Fibroblast of villous mesenchyme (primary cell): ENCODE measurements around the gene TSPAN2. TPM values are rescaled to one million over a fixed set of nuclear protein-coding genes. Genes with fewer than 3 reads are reported as not detected.

ENCODE experiments used
- DNase-seq: peaks from one replicate; pipeline ENCODE4 v3.0.0-alpha.2; 2010; ENCODE audit warnings: low read depth
- H3K4me3 ChIP-seq: 2 replicates; pipeline ENCODE4 v1.5.1; 2011; ENCODE audit warnings: low read depth, mild to moderate bottlenecking, low read length
- total RNA-seq: library from RNA; depleted of rRNA; stranded (reverse); fragments of >200 nt; gene quantifications from 2 replicates; pipeline ENCODE4 v1.2.3, GENCODE V29; 2012
- TF ChIP-seq, protein P1 (sequence below): IDR thresholded peaks from 2 replicates; pipeline ENCODE4 v1.5.1; 2012; ENCODE audit warnings: low read depth, mild to moderate bottlenecking, low read length; ENCODE audit not compliant: insufficient read depth

The TSPAN2 gene
- total RNA-seq, 1 donor = under 0.01 TPM

DNA sequence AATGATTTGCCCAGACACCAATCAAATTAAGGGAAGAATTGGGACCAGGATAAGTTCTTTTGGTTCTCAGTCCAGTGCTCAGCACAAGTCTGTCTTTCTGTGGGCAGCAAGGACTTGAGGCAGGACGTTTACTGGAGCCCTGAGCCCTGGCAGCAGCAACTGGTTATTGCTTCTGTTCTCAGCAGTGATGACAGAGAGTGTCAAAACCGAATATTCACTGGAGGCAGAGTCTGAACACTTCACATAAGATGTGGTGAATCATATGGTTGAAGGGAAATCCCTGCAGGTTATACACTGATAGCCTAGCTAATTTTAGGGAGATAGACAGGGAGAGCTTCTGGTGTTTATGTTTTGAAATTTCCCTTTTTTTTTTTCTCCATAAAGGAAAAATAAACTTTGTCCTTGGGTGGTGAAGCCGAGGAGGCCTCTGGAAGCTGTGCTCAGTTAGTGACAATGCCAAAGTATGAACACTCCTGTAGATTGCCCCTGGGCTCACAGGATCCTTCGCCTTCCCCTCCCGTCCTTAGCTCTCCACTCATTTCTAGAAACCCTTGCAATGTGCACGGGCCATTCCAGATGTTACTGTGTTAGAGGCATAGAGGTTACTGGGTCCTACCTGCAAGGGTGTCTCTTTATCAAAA is 26.3 kb upstream of the TSPAN2 start:
- TF ChIP-seq, protein P1, sequence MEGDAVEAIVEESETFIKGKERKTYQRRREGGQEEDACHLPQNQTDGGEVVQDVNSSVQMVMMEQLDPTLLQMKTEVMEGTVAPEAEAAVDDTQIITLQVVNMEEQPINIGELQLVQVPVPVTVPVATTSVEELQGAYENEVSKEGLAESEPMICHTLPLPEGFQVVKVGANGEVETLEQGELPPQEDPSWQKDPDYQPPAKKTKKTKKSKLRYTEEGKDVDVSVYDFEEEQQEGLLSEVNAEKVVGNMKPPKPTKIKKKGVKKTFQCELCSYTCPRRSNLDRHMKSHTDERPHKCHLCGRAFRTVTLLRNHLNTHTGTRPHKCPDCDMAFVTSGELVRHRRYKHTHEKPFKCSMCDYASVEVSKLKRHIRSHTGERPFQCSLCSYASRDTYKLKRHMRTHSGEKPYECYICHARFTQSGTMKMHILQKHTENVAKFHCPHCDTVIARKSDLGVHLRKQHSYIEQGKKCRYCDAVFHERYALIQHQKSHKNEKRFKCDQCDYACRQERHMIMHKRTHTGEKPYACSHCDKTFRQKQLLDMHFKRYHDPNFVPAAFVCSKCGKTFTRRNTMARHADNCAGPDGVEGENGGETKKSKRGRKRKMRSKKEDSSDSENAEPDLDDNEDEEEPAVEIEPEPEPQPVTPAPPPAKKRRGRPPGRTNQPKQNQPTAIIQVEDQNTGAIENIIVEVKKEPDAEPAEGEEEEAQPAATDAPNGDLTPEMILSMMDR = no peak
- H3K4me3 ChIP-seq = no peak overlapping the region
- DNase-seq = no peak

DNA sequence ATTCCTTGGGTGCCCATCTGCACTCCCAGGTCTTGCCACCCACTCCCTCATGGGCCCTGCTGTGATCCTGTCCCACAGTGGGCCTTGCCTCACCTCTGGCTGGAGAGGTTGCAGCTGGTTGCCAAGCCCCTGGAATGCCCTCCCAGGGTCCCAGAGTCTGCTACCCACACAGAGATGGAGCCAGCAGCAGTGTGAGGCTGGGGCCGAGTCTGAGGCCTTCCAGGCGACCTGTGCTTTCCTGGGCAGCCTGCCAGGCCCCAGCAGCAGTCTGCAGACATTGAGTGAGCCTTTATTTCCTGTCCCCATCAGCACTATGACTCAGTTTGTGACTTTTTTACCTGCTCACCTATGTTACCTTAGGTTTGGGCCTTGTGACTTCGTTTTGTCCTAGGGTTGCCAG is 25.0 kb upstream of the TSPAN2 start:
- no peak for DNase-seq
- TF ChIP-seq, protein P1 = no peak
- H3K4me3 ChIP-seq = no peak overlapping the region

- TF ChIP-seq, protein P1 = no peak
- H3K4me3 ChIP-seq = no peak overlapping the region
- no peak for DNase-seq
Observed at GRCh38 chr1:115113766-115114165, 24.5 kb upstream of the TSPAN2 start.

- TF ChIP-seq, protein P1 = peak; percentile 94
- H3K4me3 ChIP-seq = no peak overlapping the region
- DNase-seq = no peak
Observed at GRCh38 chr1:115112496-115113375, 23.4 kb upstream of the TSPAN2 start.

DNA sequence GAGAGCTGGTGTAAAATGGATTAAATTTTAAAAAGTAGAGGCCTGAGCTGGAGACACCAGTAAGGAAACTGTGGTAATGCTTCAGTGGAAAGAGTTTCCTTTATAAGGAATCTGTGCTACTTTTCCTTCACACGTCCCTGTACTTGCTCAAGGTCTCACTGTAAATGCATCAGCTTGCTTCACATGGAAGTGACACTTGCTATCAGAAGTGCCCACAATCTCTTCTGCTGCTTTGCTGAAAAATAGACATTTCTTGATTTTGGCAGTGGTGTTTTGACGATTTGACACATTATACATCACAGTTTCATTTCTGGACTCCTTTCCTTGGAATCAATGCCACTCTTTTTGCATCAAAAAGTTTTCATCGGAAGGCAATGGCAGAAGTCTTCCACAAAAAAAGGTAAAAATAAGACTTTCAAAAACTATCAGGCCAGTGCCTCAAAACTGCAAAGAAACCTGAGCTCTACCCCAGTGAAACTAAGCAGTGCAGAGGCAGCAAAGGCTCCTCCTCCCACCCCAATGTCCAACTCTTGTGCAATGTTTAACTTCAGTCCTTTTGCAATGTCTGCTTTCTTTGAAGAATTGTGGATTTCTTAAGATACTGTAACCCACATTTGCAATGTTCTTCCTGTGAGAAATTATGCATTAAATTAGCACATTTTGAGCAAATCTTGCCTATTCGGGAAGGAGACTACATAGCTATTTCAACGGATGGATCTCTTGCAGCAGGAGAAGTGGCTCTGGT is 18.4 kb upstream of the TSPAN2 start:
- no peak overlapping the region for H3K4me3 ChIP-seq
- peak; percentile 72 for DNase-seq
- TF ChIP-seq, protein P1 = no peak

- no peak for DNase-seq
- H3K4me3 ChIP-seq = no peak overlapping the region
- TF ChIP-seq, protein P1 = no peak
Observed at GRCh38 chr1:115105831-115106230, 16.5 kb upstream of the TSPAN2 start.
